K562 (cell line): ENCODE measurements around the gene ANKRD10. TPM values are rescaled to one million over a fixed set of nuclear protein-coding genes. Genes with fewer than 3 reads are reported as not detected.
"Not testable (repeated sequence)": the region's sequence is repeated elsewhere in the genome, so short reads cannot be mapped to it uniquely, and the experiment has no call there.

ENCODE experiments used
- ATAC-seq: fragments of 200-7000 bp; cut with Tn5 transposase; 3 replicates; pipeline ENCODE4 v1.9.1; 2020; ENCODE audit warnings: moderate library complexity
- BruUV-seq: library from RNA; stranded (reverse); fragments of 400-500 nt; replicated peaks from 2 replicates; lab custom pipeline; 2021; lab: Mats Ljungman, UMichigan
- CTCF ChIA-PET: fragments of 300-600 bp; formaldehyde crosslinking; extraction: SDS; loops from one replicate; lab custom pipeline; 2021; ENCODE audit warnings: low intra/inter-chr PET ratio; lab: Yijun Ruan, JAX
- POLR2A ChIA-PET: fragments of 300-600, 350-650 bp; sonication (Branson Sonifier 250); formaldehyde crosslinking; extraction: SDS; loops from one replicate; lab custom pipeline; 2021; ENCODE audit warnings: antibody characterized with exemption, inconsistent platforms; lab: Yijun Ruan, JAX
- DNase-seq, 4 experiments: peaks; one replicate each; pipeline versions ENCODE4 v3.0.0 to v3.0.0-alpha.2; 2011 to 2018; ENCODE audit warnings: low spot score in 3 of 4, mixed read lengths in 3 of 4; ENCODE audit errors: extremely low read depth in 1 of 4
- FAIRE-seq: peaks from 2 replicates; lab custom pipeline; 2011; peaks lifted over from hg19 to GRCh38; lab: Jason Lieb, UNC
- H2AFZ ChIP-seq: 2 replicates; pipeline ENCODE4 v1.6.0; 2011; ENCODE audit warnings: low read depth, low read length, control low read depth, inconsistent platforms
- H3K27ac ChIP-seq: fragments of 200-600 bp; 3 replicates; pipeline ENCODE4 v1.8.0; 2011; ENCODE audit warnings: low read depth, mild to moderate bottlenecking, control low read depth, inconsistent platforms, low read length, moderate library complexity, mixed read lengths; ENCODE audit errors: extremely low read depth
- H3K27me3 ChIP-seq, 2 experiments: fragments of 300-600 bp in 1 of 2; 2 replicates in 1 of 2; 3 replicates in 1 of 2; pipeline versions ENCODE4 v1.6.0 to v1.8.0; 2011; ENCODE audit warnings: inconsistent platforms in 2 of 2, low read length in 2 of 2, mild to moderate bottlenecking in 1 of 2, mixed read lengths in 1 of 2, moderate library complexity in 1 of 2; ENCODE audit not compliant: control insufficient read depth in 2 of 2, insufficient read depth in 2 of 2
- H3K36me3 ChIP-seq: fragments of 300-600 bp; 3 replicates; pipeline ENCODE4 v1.8.0; 2011; ENCODE audit warnings: mild to moderate bottlenecking, low read length, inconsistent platforms; ENCODE audit not compliant: control insufficient read depth, insufficient read depth
- H3K4me1 ChIP-seq, 2 experiments: fragments of 200-600 bp in 1 of 2; replicated peaks in 1 of 2; 2 replicates in 1 of 2; 3 replicates in 1 of 2; pipeline versions ENCODE4 v1.5.1 to v1.8.0; 2011; ENCODE audit warnings: inconsistent platforms in 2 of 2, low read length in 2 of 2, mild to moderate bottlenecking in 1 of 2, mixed read lengths in 1 of 2, moderate library complexity in 1 of 2; ENCODE audit not compliant: control insufficient read depth in 2 of 2, insufficient read depth in 2 of 2
- H3K4me2 ChIP-seq: 2 replicates; pipeline ENCODE4 v1.6.1; 2011; ENCODE audit warnings: low read length, control low read depth, inconsistent platforms, mixed read lengths; ENCODE audit not compliant: insufficient read depth
- H3K4me3 ChIP-seq: fragments of 200-600 bp; sonication (generic), shearing (Covaris generic); 2 replicates; pipeline ENCODE4 v1.5.1; 2016; ENCODE audit warnings: control low read depth, inconsistent platforms
- H3K79me2 ChIP-seq: fragments of 200-600 bp; 3 replicates; pipeline ENCODE4 v1.8.0; 2011; ENCODE audit warnings: low read length, inconsistent platforms; ENCODE audit not compliant: control insufficient read depth, insufficient read depth
- H3K9ac ChIP-seq, 2 experiments: 2 replicates each; pipeline versions ENCODE4 v1.6.0 to v1.6.1; 2011; ENCODE audit warnings: low read depth in 2 of 2, low read length in 2 of 2, control low read depth in 1 of 2, inconsistent platforms in 1 of 2, mild to moderate bottlenecking in 1 of 2, mixed read lengths in 1 of 2; ENCODE audit not compliant: insufficient read depth in 1 of 2
- H3K9me1 ChIP-seq: one replicate; pipeline ENCODE4 v1.6.0; 2011; ENCODE audit warnings: inconsistent platforms, mild to moderate bottlenecking, low read length, moderate library complexity; ENCODE audit not compliant: control insufficient read depth, insufficient read depth
- H3K9me3 ChIP-seq: replicated peaks from 2 replicates; pipeline ENCODE4 v1.5.1; 2011; ENCODE audit warnings: low read depth, low read length, inconsistent platforms; ENCODE audit not compliant: control insufficient read depth, insufficient read depth
- H4K20me1 ChIP-seq: replicated peaks from 2 replicates; pipeline ENCODE4 v1.6.1; 2011; ENCODE audit warnings: low read length, inconsistent platforms, mixed read lengths; ENCODE audit not compliant: control insufficient read depth, insufficient read depth
- HLTF ChIP-seq: fragments of 450-650 bp; IDR thresholded peaks from 2 replicates; pipeline ENCODE4 v1.6.1; 2016
- NR1H2 ChIP-seq: sonication (generic); formaldehyde crosslinking; IDR thresholded peaks from 2 replicates; pipeline ENCODE4 v1.4.0; 2020; ENCODE audit warnings: mild to moderate bottlenecking, missing genetic modification reagents
- NR2C2 ChIP-seq, 2 experiments: fragments of 200-800 bp in 1 of 2; sonication (Bioruptor generic) in 1 of 2; sonication (generic) in 1 of 2; formaldehyde crosslinking in 1 of 2; IDR thresholded peaks; 2 replicates each; pipeline versions ENCODE4 v1.6.1 to v1.8.0; 2016 to 2022; ENCODE audit warnings: mild to moderate bottlenecking in 1 of 2, missing compliant biosample characterization in 1 of 2, missing genetic modification characterization in 1 of 2, missing genetic modification reagents in 1 of 2
- RBFOX2 ChIP-seq: fragments of 200-400 bp; formaldehyde crosslinking; IDR thresholded peaks from 2 replicates; pipeline ENCODE4 v1.6.1; 2017; ENCODE audit warnings: low read depth, mild to moderate bottlenecking, low read length, moderate library complexity
- SMARCA5 ChIP-seq: fragments of 450-650 bp; IDR thresholded peaks from 2 replicates; pipeline ENCODE4 v1.6.1; 2016
- ZEB2 ChIP-seq: fragments of 450-650 bp; IDR thresholded peaks from 2 replicates; pipeline ENCODE4 v1.6.1; 2016
- WGBS: fragments of 100-300 bp; shearing (Covaris generic); methylation state at CpG from one replicate; pipeline ENCODE4 v1.1.6; 2016; ENCODE audit warnings: low coverage, mixed read lengths; ENCODE audit not compliant: insufficient coverage; ENCODE audit errors: missing lambda C conversion rate; 5-methylcytosine and 5-hydroxymethylcytosine counted together
- in situ Hi-C: fragments of 300-500 bp; cut with MboI; formaldehyde crosslinking; loops from 4 replicates; pipeline ENCODE4 v1.15.0; 2018; ENCODE audit warnings: inconsistent platforms, mixed read lengths
- intact Hi-C: fragments of 100-400 bp; cut with micrococcal nuclease; formaldehyde crosslinking; loops from 2 replicates; pipeline ENCODE4 v1.14.2; 2022
- polyA plus RNA-seq, 8 experiments: library from polyadenylated mRNA; depleted of rRNA in 4 of 8; stranded (reverse) in 5 of 8; unstranded in 3 of 8; fragments of >200 nt; fragmentation: Nextera tagmentation in 2 of 8; fragmentation: Illumina TruSeq in 1 of 8; extraction: Ambion mirVana in 2 of 8; extraction: Trizol in 1 of 8; gene quantifications; 2 replicates each; pipeline versions ENCODE4 v1.2.1 to v1.2.3, GENCODE V29; 2011 to 2014; ENCODE audit warnings: inconsistent platforms in 1 of 8, missing spikeins in 1 of 8
- total RNA-seq, 7 experiments: library from RNA; depleted of rRNA in 6 of 7; stranded (reverse); fragments of >200 nt in 6 of 7; fragmentation: Illumina TruSeq in 2 of 7; extraction: Trizol in 2 of 7; gene quantifications; 2 replicates each; pipeline versions ENCODE4 v1.2.1 to v1.2.3, GENCODE V29; 2011 to 2021; ENCODE audit warnings: low replicate concordance in 1 of 7
- TF ChIP-seq, protein P1 (sequence below): fragments of 150-350 bp; IDR thresholded peaks from 2 replicates; pipeline ENCODE4 v1.6.1; 2014; ENCODE audit warnings: low read depth, mild to moderate bottlenecking, low read length, borderline replicate concordance
- TF ChIP-seq, protein P2 (sequence below): fragments of 200-400 bp; formaldehyde crosslinking; IDR thresholded peaks from 2 replicates; pipeline ENCODE4 v1.6.1; 2017; ENCODE audit warnings: mild to moderate bottlenecking, low read depth, low read length, moderate library complexity

The ANKRD10 gene
- total and polyA plus RNA-seq, 9 of the 15 experiments (the other 6 are each of a cell fraction or from before 2014, with no cell fraction given) = 21.7 to 183 (median 45.0) TPM

- 0 out of 2 replicates have a peak, but pooled peaks have one; percentile 17 for TF ChIP-seq RBFOX2
- ATAC-seq, H3K79me2 ChIP-seq, H3K36me3 ChIP-seq, CTCF ChIA-PET, intact Hi-C loops, FAIRE-seq, H3K9me3 ChIP-seq, BruUV-seq, POLR2A ChIA-PET, DNase-seq, H3K9me1 ChIP-seq, H4K20me1 ChIP-seq, H3K27me3 ChIP-seq: not testable (repeated sequence)
- in situ Hi-C loops = loop anchor here (10.0 kb wide), 1 partner anchor 1440 kb away; no protein-coding TSS in a partner anchor
- WGBS = no CpG with 5 or more reads among the region's 15 CpGs
- Histone ChIP-seq H3K9ac (peak overlapping the region in 1 of 2 experiments; percentile 60; a peak in 2 of 4 replicates), H3K4me1 (peaks cover 0 to 19% of the 10 kb centered on the region in 2 experiments; a peak in 4 of 5 replicates), H2AFZ (peak overlapping the region; percentile 70; the same call in 1 of the 2 replicates), H3K27ac (peak overlapping the region; percentile 76; the same call in 2 of the 3 replicates), H3K4me3 (0 out of 2 replicates have a peak overlapping the region, but pooled peaks have one; percentile 8), H3K4me2 (peak overlapping the region; percentile 50)
These were observed 39.7 kb upstream of the ANKRD10 start for GRCh38 chr13:110954533-110954920.

- Histone ChIP-seq H3K27ac (peak overlapping the region; percentile 76; the same call in 1 of the 3 replicates), H3K4me2 (peak overlapping the region; percentile 50; the same call in 1 of the 2 replicates), H3K9me3 (peaks cover 9% of the 10 kb centered on the region), H4K20me1 (no peaks in the 10 kb centered on the region), H3K4me1 (peaks cover 0 to 22% of the 10 kb centered on the region in 2 experiments; a peak in 4 of 5 replicates), H2AFZ (no peak overlapping the region), H3K36me3 (no peaks in the 10 kb centered on the region), H3K27me3 (no peaks in the 10 kb centered on the region), H3K9ac (peak overlapping the region; percentile 45 to 60; a peak in 2 of 4 replicates), H3K79me2 (no peaks in the 10 kb centered on the region), H3K9me1 (no peaks in the 10 kb centered on the region), H3K4me3 (no peak overlapping the region)
- no TSS peak for BruUV-seq
- CTCF ChIA-PET = no interaction called here
- intact Hi-C loops (no loop called here), in situ Hi-C loops (loop anchor here (10.0 kb wide), 1 partner anchor 1441 kb away; no protein-coding TSS in a partner anchor)
- no peak for DNase-seq
- POLR2A ChIA-PET = no interaction called here
- 89% methylated on average over 7 of the region's 14 CpGs for WGBS
- ATAC-seq = no peak
- no peak for FAIRE-seq
- TF ChIP-seq, protein P1, sequence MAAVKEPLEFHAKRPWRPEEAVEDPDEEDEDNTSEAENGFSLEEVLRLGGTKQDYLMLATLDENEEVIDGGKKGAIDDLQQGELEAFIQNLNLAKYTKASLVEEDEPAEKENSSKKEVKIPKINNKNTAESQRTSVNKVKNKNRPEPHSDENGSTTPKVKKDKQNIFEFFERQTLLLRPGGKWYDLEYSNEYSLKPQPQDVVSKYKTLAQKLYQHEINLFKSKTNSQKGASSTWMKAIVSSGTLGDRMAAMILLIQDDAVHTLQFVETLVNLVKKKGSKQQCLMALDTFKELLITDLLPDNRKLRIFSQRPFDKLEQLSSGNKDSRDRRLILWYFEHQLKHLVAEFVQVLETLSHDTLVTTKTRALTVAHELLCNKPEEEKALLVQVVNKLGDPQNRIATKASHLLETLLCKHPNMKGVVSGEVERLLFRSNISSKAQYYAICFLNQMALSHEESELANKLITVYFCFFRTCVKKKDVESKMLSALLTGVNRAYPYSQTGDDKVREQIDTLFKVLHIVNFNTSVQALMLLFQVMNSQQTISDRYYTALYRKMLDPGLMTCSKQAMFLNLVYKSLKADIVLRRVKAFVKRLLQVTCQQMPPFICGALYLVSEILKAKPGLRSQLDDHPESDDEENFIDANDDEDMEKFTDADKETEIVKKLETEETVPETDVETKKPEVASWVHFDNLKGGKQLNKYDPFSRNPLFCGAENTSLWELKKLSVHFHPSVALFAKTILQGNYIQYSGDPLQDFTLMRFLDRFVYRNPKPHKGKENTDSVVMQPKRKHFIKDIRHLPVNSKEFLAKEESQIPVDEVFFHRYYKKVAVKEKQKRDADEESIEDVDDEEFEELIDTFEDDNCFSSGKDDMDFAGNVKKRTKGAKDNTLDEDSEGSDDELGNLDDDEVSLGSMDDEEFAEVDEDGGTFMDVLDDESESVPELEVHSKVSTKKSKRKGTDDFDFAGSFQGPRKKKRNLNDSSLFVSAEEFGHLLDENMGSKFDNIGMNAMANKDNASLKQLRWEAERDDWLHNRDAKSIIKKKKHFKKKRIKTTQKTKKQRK = no peak
- TF ChIP-seq NR1H2 (CRISPR knock-in tag) (no peak), RBFOX2 (0 out of 2 replicates have a peak, but pooled peaks have one; percentile 14), ZEB2 (no peak), NR2C2 (CRISPR knock-in tag; IDR thresholded peaks at IDR 0.05) (no peak), NR2C2 (tag; IDR thresholded peaks at IDR 0.05) (no peak), HLTF (no peak), SMARCA5 (no peak)
- TF ChIP-seq, protein P2, sequence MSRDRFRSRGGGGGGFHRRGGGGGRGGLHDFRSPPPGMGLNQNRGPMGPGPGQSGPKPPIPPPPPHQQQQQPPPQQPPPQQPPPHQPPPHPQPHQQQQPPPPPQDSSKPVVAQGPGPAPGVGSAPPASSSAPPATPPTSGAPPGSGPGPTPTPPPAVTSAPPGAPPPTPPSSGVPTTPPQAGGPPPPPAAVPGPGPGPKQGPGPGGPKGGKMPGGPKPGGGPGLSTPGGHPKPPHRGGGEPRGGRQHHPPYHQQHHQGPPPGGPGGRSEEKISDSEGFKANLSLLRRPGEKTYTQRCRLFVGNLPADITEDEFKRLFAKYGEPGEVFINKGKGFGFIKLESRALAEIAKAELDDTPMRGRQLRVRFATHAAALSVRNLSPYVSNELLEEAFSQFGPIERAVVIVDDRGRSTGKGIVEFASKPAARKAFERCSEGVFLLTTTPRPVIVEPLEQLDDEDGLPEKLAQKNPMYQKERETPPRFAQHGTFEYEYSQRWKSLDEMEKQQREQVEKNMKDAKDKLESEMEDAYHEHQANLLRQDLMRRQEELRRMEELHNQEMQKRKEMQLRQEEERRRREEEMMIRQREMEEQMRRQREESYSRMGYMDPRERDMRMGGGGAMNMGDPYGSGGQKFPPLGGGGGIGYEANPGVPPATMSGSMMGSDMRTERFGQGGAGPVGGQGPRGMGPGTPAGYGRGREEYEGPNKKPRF = no peak
These were observed 39.1 kb upstream of the ANKRD10 start for GRCh38 chr13:110953833-110954532.
